ENCODE measurements around the gene MEF2C.
"Not testable (repeated sequence)": the region's sequence is repeated elsewhere in the genome, so short reads cannot be mapped to it uniquely, and the experiment has no call there.

The MEF2C gene

GRCh38 chr5:88825584-88826315, 57.2 kb downstream of the MEF2C start:
- no peak for FAIRE-seq

- FAIRE-seq = peak; percentile 62
Observed at GRCh38 chr5:88824892-88825583, 57.9 kb downstream of the MEF2C start.

- FAIRE-seq = no peak
Observed at GRCh38 chr5:88824141-88824540, 58.8 kb downstream of the MEF2C start.

- FAIRE-seq = no peak
Observed at GRCh38 chr5:88823201-88823600, 59.8 kb downstream of the MEF2C start.

- no peak for FAIRE-seq
Observed at GRCh38 chr5:88821161-88821560, 61.8 kb downstream of the MEF2C start.

GRCh38 chr5:88820581-88820980, 62.4 kb downstream of the MEF2C start:
- no peak for FAIRE-seq

- no peak for FAIRE-seq
Observed at GRCh38 chr5:88819301-88819999, 63.5 kb downstream of the MEF2C start.

GRCh38 chr5:88818296-88818695, 64.7 kb downstream of the MEF2C start:
- FAIRE-seq = no peak

- no peak for FAIRE-seq
Observed at GRCh38 chr5:88816195-88816594, 66.8 kb downstream of the MEF2C start.

- FAIRE-seq = peak; percentile 38
Observed at GRCh38 chr5:88815050-88815789, 67.8 kb downstream of the MEF2C start.

- no peak for FAIRE-seq
Observed at GRCh38 chr5:88813805-88814575, 69.0 kb downstream of the MEF2C start.

- no peak for FAIRE-seq
Observed at GRCh38 chr5:88813244-88813643, 69.7 kb downstream of the MEF2C start.

- FAIRE-seq = no peak
Observed at GRCh38 chr5:88808153-88808552, 74.8 kb downstream of the MEF2C start.

GRCh38 chr5:88807327-88807726, 75.7 kb downstream of the MEF2C start:
- no peak for FAIRE-seq

GRCh38 chr5:88806338-88806737, 76.6 kb downstream of the MEF2C start:
- no peak for FAIRE-seq

GRCh38 chr5:88805151-88805784, 77.7 kb downstream of the MEF2C start:
- FAIRE-seq = no peak

GRCh38 chr5:88804444-88804843, 78.5 kb downstream of the MEF2C start:
- FAIRE-seq = no peak

GRCh38 chr5:88803309-88803708, 79.7 kb downstream of the MEF2C start:
- FAIRE-seq = no peak

GRCh38 chr5:88799938-88800535, 82.9 kb downstream of the MEF2C start:
- FAIRE-seq = no peak

GRCh38 chr5:88798933-88799332, 84.1 kb downstream of the MEF2C start:
- not testable (repeated sequence) for FAIRE-seq

- not testable (repeated sequence) for FAIRE-seq
Observed at GRCh38 chr5:88793797-88794196, 89.2 kb downstream of the MEF2C start.
